SKM-1 (cell line): Measurements from ENCODE around the gene DYNLT2B.
"Not testable (repeated sequence)": the region's sequence is repeated elsewhere in the genome, so short reads cannot be mapped to it uniquely, and the experiment has no call there.

Source experiments
- DNase-seq: peaks from one replicate; lab custom pipeline; 2025; ENCODE audit not compliant: unreplicated experiment; lab: John Stamatoyannopoulos, UW

The DYNLT2B gene

GRCh38 chr3:196317687-196318467 lies at the start of gene DYNLT2B:
TSS of gene DYNLT2B (minus strand) at chr3:196318240. CDS start at chr3:196318152, 88 bp downstream.
- DNase-seq = peak; percentile 78

- no peak for DNase-seq
Observed at GRCh38 chr3:196365736-196366135, 47.7 kb upstream of the DYNLT2B start.

- no peak for DNase-seq
Observed at GRCh38 chr3:196360586-196360985, 42.5 kb upstream of the DYNLT2B start.

- not testable (repeated sequence) for DNase-seq
Observed at GRCh38 chr3:196358540-196358939, 40.5 kb upstream of the DYNLT2B start.

GRCh38 chr3:196357905-196358304 lies 39.9 kb upstream of the DYNLT2B start:
- no peak for DNase-seq

GRCh38 chr3:196356556-196356955 lies 38.5 kb upstream of the DYNLT2B start:
- no peak for DNase-seq

GRCh38 chr3:196355668-196356067 lies 37.6 kb upstream of the DYNLT2B start:
- DNase-seq = no peak

GRCh38 chr3:196354132-196354531 lies 36.1 kb upstream of the DYNLT2B start:
- no peak for DNase-seq

- no peak for DNase-seq
Observed at GRCh38 chr3:196351541-196351940, 33.5 kb upstream of the DYNLT2B start.

- DNase-seq = no peak
Observed at GRCh38 chr3:196350067-196350466, 32.0 kb upstream of the DYNLT2B start.

- DNase-seq = no peak
Observed at GRCh38 chr3:196348698-196349097, 30.7 kb upstream of the DYNLT2B start.

- DNase-seq = peak; percentile 47
Observed at GRCh38 chr3:196344663-196345062, 26.6 kb upstream of the DYNLT2B start.

GRCh38 chr3:196343917-196344316 lies 25.9 kb upstream of the DYNLT2B start:
- not testable (repeated sequence) for DNase-seq

GRCh38 chr3:196341137-196341536 lies 23.1 kb upstream of the DYNLT2B start:
- peak; percentile 37 for DNase-seq

GRCh38 chr3:196340466-196340865 lies 22.4 kb upstream of the DYNLT2B start:
- DNase-seq = no peak

- no peak for DNase-seq
Observed at GRCh38 chr3:196339493-196340254, 21.6 kb upstream of the DYNLT2B start.

GRCh38 chr3:196339044-196339443 lies 21.0 kb upstream of the DYNLT2B start:
- no peak for DNase-seq

- no peak for DNase-seq
Observed at GRCh38 chr3:196336319-196337145, 18.5 kb upstream of the DYNLT2B start.

- DNase-seq = no peak
Observed at GRCh38 chr3:196335503-196335948, 17.5 kb upstream of the DYNLT2B start.

GRCh38 chr3:196334982-196335381 lies 16.9 kb upstream of the DYNLT2B start:
- no peak for DNase-seq

- no peak for DNase-seq
Observed at GRCh38 chr3:196332168-196332567, 14.1 kb upstream of the DYNLT2B start.
